ENCODE results near the gene CSRP1. TPM values are rescaled to one million over a fixed set of nuclear protein-coding genes. Genes with fewer than 3 reads are reported as not detected.

CSRP1 gene
- polyA plus RNA-seq, 1 experiment = 957 TPM

DNA sequence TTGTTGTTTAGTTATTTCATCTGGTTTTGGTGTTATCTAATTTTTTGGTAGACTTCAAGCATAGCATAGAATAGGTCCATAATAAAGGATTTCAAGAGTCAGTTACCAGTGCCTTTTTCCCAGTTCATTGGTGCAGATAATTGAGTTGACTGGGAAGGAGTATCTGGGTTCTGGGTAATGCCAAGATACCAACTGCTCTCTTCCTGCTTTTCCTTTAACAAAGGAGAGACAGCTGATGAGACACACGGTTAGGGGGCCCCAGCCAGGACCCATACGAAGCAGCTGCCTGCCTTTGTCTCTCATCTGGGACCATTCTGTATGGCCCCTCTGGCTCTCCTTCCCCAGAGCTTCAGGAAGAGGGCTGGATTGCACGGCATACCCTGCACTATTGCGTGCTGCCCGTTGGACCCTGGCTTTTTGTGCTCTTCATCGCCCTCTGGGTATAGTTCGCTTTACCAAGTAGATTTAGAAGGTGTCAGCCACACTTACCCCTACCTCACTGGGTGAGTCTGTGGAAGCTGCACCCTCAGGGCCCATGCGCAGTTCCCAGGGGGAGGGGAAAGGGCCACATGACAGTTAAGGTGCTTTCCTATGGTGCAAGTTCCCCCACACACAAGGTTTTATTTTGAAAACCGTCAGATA lies 39.0 kb upstream of the CSRP1 start:
- Histone ChIP-seq H3K36me3 (ENCODE audit: control insufficient read depth, insufficient read depth, low read length) (no peaks in the 10 kb centered on the region), H3K27me3 (ENCODE audit: control insufficient read depth, insufficient read depth, low read length) (no peaks in the 10 kb centered on the region), H3K4me3 (ENCODE audit: low read depth, low read length) (no peak overlapping the region)
- DNase-seq (ENCODE audit: low read depth) = no peak
- no peak for TF ChIP-seq CTCF (IDR thresholded peaks at IDR 0.05; ENCODE audit: insufficient read depth, low read depth, low read length)
- POLR2A ChIA-PET = no interaction called here
- CTCF ChIA-PET = interaction anchor here (0.8 to 2.8 kb wide), 3 partner anchors 9 to 110 kb away, joined by 4 to 6 read pairs (median 5); no protein-coding TSS in a partner anchor

- POLR2A ChIA-PET = no interaction called here
- DNase-seq (ENCODE audit: low read depth) = no peak
- Histone ChIP-seq H3K36me3 (ENCODE audit: control insufficient read depth, insufficient read depth, low read length) (no peaks in the 10 kb centered on the region), H3K4me3 (ENCODE audit: low read depth, low read length) (no peak overlapping the region), H3K27me3 (ENCODE audit: control insufficient read depth, insufficient read depth, low read length) (no peaks in the 10 kb centered on the region)
- TF ChIP-seq CTCF (IDR thresholded peaks at IDR 0.05; ENCODE audit: insufficient read depth, low read depth, low read length) = no peak
- CTCF ChIA-PET = interaction anchor here (0.9 to 1.2 kb wide), 2 partner anchors 13 to 15 kb away, joined by 3 read pairs; no protein-coding TSS in a partner anchor
Observed at GRCh38 chr1:201544710-201545109, 37.8 kb upstream of the CSRP1 start.

DNA sequence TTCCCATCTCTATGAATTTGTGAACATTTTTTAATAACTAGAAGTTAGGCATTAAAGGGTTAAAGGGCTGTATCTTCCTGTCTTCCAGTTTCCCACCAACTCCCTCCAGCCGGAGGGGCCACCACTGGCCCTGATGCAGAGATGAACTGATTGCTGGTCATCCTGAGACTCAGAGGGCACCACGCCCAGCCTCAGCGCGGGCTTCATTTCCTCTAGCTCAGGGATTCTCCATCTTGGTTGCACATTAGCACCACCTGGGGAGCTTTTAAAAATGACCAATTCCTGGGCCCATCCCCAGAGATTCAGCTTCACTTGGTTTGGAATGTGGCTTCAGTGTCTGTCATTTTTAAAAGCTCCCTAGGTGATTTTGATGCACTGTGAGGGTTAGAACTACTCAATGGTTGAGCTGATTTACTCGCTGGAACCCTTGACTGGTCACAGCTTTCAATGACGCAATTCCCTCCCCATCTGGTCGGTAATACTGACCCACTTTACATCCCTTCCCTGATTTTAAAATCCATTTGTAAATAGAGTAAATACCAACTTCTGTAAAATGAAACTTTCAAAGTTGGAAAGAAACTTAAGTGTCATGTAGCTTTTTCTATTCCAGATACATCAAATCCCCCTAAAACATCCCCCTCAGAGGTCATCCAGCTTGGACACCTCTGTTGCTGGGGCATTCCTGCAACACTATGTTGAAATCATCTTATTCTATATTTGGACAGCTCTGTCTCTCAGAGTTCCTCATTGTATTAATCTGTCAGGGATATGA lies 37.1 kb upstream of the CSRP1 start:
- H3K27me3 ChIP-seq (ENCODE audit: control insufficient read depth, insufficient read depth, low read length) = no peaks in the 10 kb centered on the region
- TF ChIP-seq CTCF (IDR thresholded peaks at IDR 0.05; ENCODE audit: insufficient read depth, low read depth, low read length) = no peak
- H3K4me3 ChIP-seq (ENCODE audit: low read depth, low read length) = no peak overlapping the region
- CTCF ChIA-PET = interaction anchor here (0.7 to 1.2 kb wide), 4 partner anchors 13 to 249 kb away, joined by 3 to 4 read pairs (median 3); no protein-coding TSS in a partner anchor
- POLR2A ChIA-PET = no interaction called here
- no peak for DNase-seq (ENCODE audit: low read depth)
- no peaks in the 10 kb centered on the region for H3K36me3 ChIP-seq (ENCODE audit: control insufficient read depth, insufficient read depth, low read length)

GRCh38 chr1:201542309-201543035 lies 35.5 kb upstream of the CSRP1 start:
- no peak for TF ChIP-seq CTCF (IDR thresholded peaks at IDR 0.05; ENCODE audit: insufficient read depth, low read depth, low read length)
- DNase-seq (ENCODE audit: low read depth) = no peak
- ChIA-PET POLR2A (interaction anchor here (0.6 kb wide), 1 partner anchor 9 kb away, joined by 4 read pairs; no protein-coding TSS in a partner anchor), CTCF (interaction anchor here (0.6 to 1.4 kb wide), 3 partner anchors 17 to 251 kb away, joined by 3 read pairs; no protein-coding TSS in a partner anchor)
- H3K27me3 ChIP-seq (ENCODE audit: control insufficient read depth, insufficient read depth, low read length) = no peaks in the 10 kb centered on the region
- H3K36me3 ChIP-seq (ENCODE audit: control insufficient read depth, insufficient read depth, low read length) = no peaks in the 10 kb centered on the region
- H3K4me3 ChIP-seq (ENCODE audit: low read depth, low read length) = no peak overlapping the region
